H1 (cell line): ENCODE data around the gene QRSL1. TPM values are rescaled to one million over a fixed set of nuclear protein-coding genes. Genes with fewer than 3 reads are reported as not detected.

Source experiments
- CTCF ChIA-PET: fragments of 300-600 bp; sonication (Branson Sonifier 250); formaldehyde crosslinking; loops from one replicate; lab custom pipeline; 2021; ENCODE audit not compliant: partially characterized antibody; lab: Charles Lee
- POLR2A ChIA-PET: fragments of 300-600 bp; sonication (Branson Sonifier 250); formaldehyde crosslinking; loops from one replicate; lab custom pipeline; 2021; ENCODE audit warnings: inconsistent platforms; ENCODE audit not compliant: partially characterized antibody; lab: Charles Lee
- DNase-seq, 2 experiments: peaks; one replicate each; pipeline versions ENCODE4 v3.0.0 to v3.0.0-alpha.2; 2010 to 2022; ENCODE audit warnings: low spot score in 2 of 2, low read depth in 1 of 2, mixed read lengths in 1 of 2
- FAIRE-seq: peaks from 2 replicates; lab custom pipeline; 2011; peaks lifted over from hg19 to GRCh38; lab: Jason Lieb, UNC
- H2AFZ ChIP-seq: 2 replicates; pipeline ENCODE4 v1.8.1; 2012; ENCODE audit warnings: low read length, inconsistent platforms
- H2AK5ac ChIP-seq: 2 replicates; pipeline ENCODE4 v1.6.1; 2013; ENCODE audit warnings: low read depth, low read length
- H2BK120ac ChIP-seq: replicated peaks from 2 replicates; pipeline ENCODE3; 2013; ENCODE audit warnings: low read depth, low read length, inconsistent platforms
- H2BK12ac ChIP-seq: 2 replicates; pipeline ENCODE4 v1.6.1; 2013; ENCODE audit warnings: low read depth, low read length
- H2BK15ac ChIP-seq: 2 replicates; pipeline ENCODE4 v1.6.1; 2013; ENCODE audit warnings: low read length
- H2BK20ac ChIP-seq: 2 replicates; pipeline ENCODE4 v1.6.1; 2013; ENCODE audit warnings: low read length
- H2BK5ac ChIP-seq: 2 replicates; pipeline ENCODE4 v1.6.1; 2013; ENCODE audit warnings: low read depth, low read length
- H3K14ac ChIP-seq: 2 replicates; pipeline ENCODE4 v1.6.1; 2013; ENCODE audit warnings: inconsistent platforms; ENCODE audit not compliant: insufficient read length
- H3K18ac ChIP-seq: 2 replicates; pipeline ENCODE4 v1.6.1; 2013; ENCODE audit warnings: low read length; ENCODE audit errors: extremely low read depth
- H3K23ac ChIP-seq: 2 replicates; pipeline ENCODE4 v1.6.1; 2013; ENCODE audit warnings: inconsistent platforms; ENCODE audit not compliant: insufficient read length
- H3K23me2 ChIP-seq: 2 replicates; pipeline ENCODE4 v1.6.1; 2013; ENCODE audit warnings: low read depth, low read length
- H3K27ac ChIP-seq: 2 replicates; pipeline ENCODE4 v1.6.1; 2011; ENCODE audit warnings: low read depth, low read length, inconsistent platforms
- H3K27me3 ChIP-seq, 4 experiments: replicated peaks in 1 of 4; 1 replicate in 1 of 4; 2 replicates in 3 of 4; pipeline versions ENCODE4 v1.6.1 to v1.8.1; 2011 to 2013; ENCODE audit warnings: low read length in 3 of 4, mild to moderate bottlenecking in 3 of 4, inconsistent platforms in 2 of 4, mixed read lengths in 2 of 4, moderate library complexity in 1 of 4; ENCODE audit not compliant: control insufficient read depth in 3 of 4, insufficient read depth in 3 of 4; ENCODE audit errors: extremely low read depth in 1 of 4
- H3K36me3 ChIP-seq, 4 experiments: 2 replicates each; pipeline versions ENCODE4 v1.6.1 to v1.8.1; 2011 to 2013; ENCODE audit warnings: mild to moderate bottlenecking in 4 of 4, low read length in 3 of 4, moderate library complexity in 2 of 4, control low read depth in 1 of 4, inconsistent platforms in 1 of 4; ENCODE audit not compliant: insufficient read depth in 4 of 4, control insufficient read depth in 2 of 4
- H3K4ac ChIP-seq: replicated peaks from 2 replicates; pipeline ENCODE3; 2013; ENCODE audit warnings: low read length, low read depth, mixed read lengths, inconsistent platforms; ENCODE audit not compliant: insufficient read length
- H3K4me1 ChIP-seq, 4 experiments: replicated peaks in 1 of 4; 1 replicate in 1 of 4; 2 replicates in 3 of 4; pipeline versions ENCODE4 v1.6.1 to v1.8.1; 2011 to 2013; ENCODE audit warnings: low read length in 3 of 4, inconsistent platforms in 2 of 4, mixed read lengths in 1 of 4; ENCODE audit not compliant: insufficient read depth in 4 of 4, control insufficient read depth in 3 of 4
- H3K4me2 ChIP-seq, 2 experiments: 2 replicates each; pipeline versions ENCODE4 v1.6.1 to v1.8.1; 2011 to 2013; ENCODE audit warnings: low read depth in 2 of 2, low read length in 2 of 2, control low read depth in 1 of 2, inconsistent platforms in 1 of 2, mild to moderate bottlenecking in 1 of 2; ENCODE audit not compliant: insufficient read depth in 1 of 2
- H3K4me3 ChIP-seq, 4 experiments: fragments of 200-600, 300-600 bp in 1 of 4; sonication (generic), shearing (Covaris generic), sonication (Bioruptor Twin) in 1 of 4; 2 replicates each; pipeline versions ENCODE4 v1.5.1 to v1.8.1; 2011 to 2016; ENCODE audit warnings: low read length in 4 of 4, low read depth in 3 of 4, control low read depth in 2 of 4, inconsistent platforms in 2 of 4, mild to moderate bottlenecking in 2 of 4, mixed read lengths in 1 of 4, moderate library complexity in 1 of 4; ENCODE audit not compliant: insufficient read depth in 2 of 4; ENCODE audit errors: extremely low read depth in 1 of 4
- H3K56ac ChIP-seq: replicated peaks from 2 replicates; pipeline ENCODE3; 2013; ENCODE audit warnings: low read depth, mild to moderate bottlenecking, mixed read lengths, low read length, inconsistent platforms; ENCODE audit not compliant: insufficient read length
- H3K79me1 ChIP-seq: 2 replicates; pipeline ENCODE4 v1.6.1; 2013; ENCODE audit warnings: low read depth, low read length, control low read depth
- H3K79me2 ChIP-seq, 2 experiments: 2 replicates each; pipeline versions ENCODE4 v1.6.1 to v1.8.1; 2012 to 2013; ENCODE audit warnings: low read length in 2 of 2, mild to moderate bottlenecking in 2 of 2, inconsistent platforms in 1 of 2; ENCODE audit not compliant: insufficient read depth in 2 of 2, control insufficient read depth in 1 of 2
- H3K9ac ChIP-seq, 4 experiments: replicated peaks in 1 of 4; 1 replicate in 1 of 4; 2 replicates in 3 of 4; pipeline versions ENCODE4 v1.6.1 to v1.8.1; 2011 to 2013; ENCODE audit warnings: low read depth in 3 of 4, low read length in 3 of 4, control low read depth in 2 of 4, mild to moderate bottlenecking in 2 of 4, moderate library complexity in 2 of 4, inconsistent platforms in 1 of 4; ENCODE audit errors: extremely low read depth in 1 of 4
- H3K9me3 ChIP-seq, 2 experiments: 2 replicates each; pipeline versions ENCODE4 v1.6.1 to v1.8.1; 2012 to 2013; ENCODE audit warnings: mild to moderate bottlenecking in 2 of 2, moderate library complexity in 2 of 2, control low read depth in 1 of 2, inconsistent platforms in 1 of 2, low read depth in 1 of 2, low read length in 1 of 2, mixed read lengths in 1 of 2; ENCODE audit not compliant: insufficient read depth in 2 of 2
- H4K20me1 ChIP-seq, 2 experiments: replicated peaks in 1 of 2; 2 replicates each; pipeline versions ENCODE3 to v1.8.1; 2011 to 2013; ENCODE audit warnings: inconsistent platforms in 2 of 2, low read length in 2 of 2, mild to moderate bottlenecking in 1 of 2; ENCODE audit not compliant: insufficient read depth in 2 of 2, control insufficient read depth in 1 of 2
- H4K5ac ChIP-seq: 2 replicates; pipeline ENCODE4 v1.6.1; 2013; ENCODE audit warnings: low read length, low read depth, mixed read lengths, inconsistent platforms; ENCODE audit not compliant: insufficient read length
- H4K8ac ChIP-seq: 2 replicates; pipeline ENCODE4 v1.8.0; 2013; ENCODE audit warnings: mild to moderate bottlenecking, moderate library complexity, low read length, inconsistent platforms; ENCODE audit not compliant: insufficient read depth; ENCODE audit errors: extremely low read depth
- H4K91ac ChIP-seq: replicated peaks from 2 replicates; pipeline ENCODE3; 2013; ENCODE audit warnings: low read length, mixed read lengths, inconsistent platforms; ENCODE audit not compliant: insufficient read length
- ATF2 ChIP-seq: IDR thresholded peaks from 2 replicates; pipeline ENCODE4 v1.6.1; 2012; ENCODE audit warnings: low read length, inconsistent platforms
- CHD1 ChIP-seq: IDR thresholded peaks from 2 replicates; pipeline ENCODE4 v1.6.1; 2012; ENCODE audit warnings: low read depth, low read length, improper control_type of control experiment
- EGR1 ChIP-seq: IDR thresholded peaks from 2 replicates; pipeline ENCODE4 v1.6.1; 2011; ENCODE audit warnings: low read depth, low read length, borderline replicate concordance
- EP300 ChIP-seq, 2 experiments: IDR thresholded peaks; 1 replicate in 1 of 2; 2 replicates in 1 of 2; pipeline ENCODE4 v1.6.1; 2011 to 2012; ENCODE audit warnings: low read depth in 2 of 2, low read length in 2 of 2, mild to moderate bottlenecking in 2 of 2, borderline replicate concordance in 1 of 2, inconsistent platforms in 1 of 2, moderate library complexity in 1 of 2
- FOSL1 ChIP-seq: IDR thresholded peaks from 2 replicates; pipeline ENCODE4 v1.6.1; 2011; ENCODE audit warnings: mild to moderate bottlenecking, low read depth, low read length, moderate library complexity; ENCODE audit not compliant: insufficient read depth
- GABPA ChIP-seq: IDR thresholded peaks from 2 replicates; pipeline ENCODE4 v1.6.1; 2011; ENCODE audit warnings: mild to moderate bottlenecking, low read length, moderate library complexity, borderline replicate concordance; ENCODE audit not compliant: insufficient read depth
- MAFK ChIP-seq: IDR thresholded peaks from 2 replicates; pipeline ENCODE4 v1.6.1; 2012; ENCODE audit warnings: low read depth, mild to moderate bottlenecking, improper control_type of control experiment, low read length
- POU5F1 ChIP-seq: IDR thresholded peaks from 2 replicates; pipeline ENCODE4 v1.6.1; 2011; ENCODE audit warnings: low read depth, mild to moderate bottlenecking, low read length, moderate library complexity
- RXRA ChIP-seq: IDR thresholded peaks from 2 replicates; pipeline ENCODE4 v1.6.1; 2011; ENCODE audit warnings: low read depth, mild to moderate bottlenecking, low read length, moderate library complexity; ENCODE audit not compliant: insufficient read depth
- SIX5 ChIP-seq: IDR thresholded peaks from 2 replicates; pipeline ENCODE4 v1.6.1; 2011; ENCODE audit warnings: mild to moderate bottlenecking, low read depth, low read length
- SP1 ChIP-seq: IDR thresholded peaks from 2 replicates; pipeline ENCODE4 v1.6.1; 2011; ENCODE audit warnings: low read depth, low read length
- WGBS, 2 experiments: shearing (Covaris generic) in 1 of 2; methylation state at CpG; one replicate each; pipeline versions ENCODE4 v1.1.6 to v1.1.7; 2013 to 2015; ENCODE audit warnings: low lambda C conversion rate in 2 of 2, mixed read lengths in 2 of 2, inconsistent platforms in 1 of 2, low coverage in 1 of 2, missing lambda C conversion rate in 1 of 2; ENCODE audit not compliant: insufficient replicate concordance in 2 of 2, insufficient coverage in 1 of 2, insufficient read length in 1 of 2; ENCODE audit errors: extremely low coverage in 1 of 2, missing lambda C conversion rate in 1 of 2; 5-methylcytosine and 5-hydroxymethylcytosine counted together
- polyA plus RNA-seq, 7 experiments: library from polyadenylated mRNA; depleted of rRNA in 3 of 7; stranded (reverse) in 5 of 7; unstranded in 2 of 7; fragments of >200 nt in 5 of 7; fragments of 200-250 nt in 2 of 7; gene quantifications; 1 replicate in 5 of 7; 2 replicates in 1 of 7; 4 replicates in 1 of 7; pipeline versions ENCODE4 v1.2.1 to v1.2.3, GENCODE V29; 2011 to 2013; ENCODE audit warnings: missing spikeins in 2 of 7, mixed read lengths in 2 of 7
- total RNA-seq: library from RNA; stranded (reverse); fragmentation: NEBNext Ultra II Directional; extraction: Animal tissue kit (Norgen Biotek cat#: 25700); gene quantifications from 2 replicates; pipeline ENCODE4 v1.2.1, GENCODE V29; 2021

Gene QRSL1
- total and polyA plus RNA-seq, 2 of the 8 experiments (the other 6 are each of a cell fraction or from before 2014, with no cell fraction given) = 7.8 to 22.2 TPM

- H3K27ac ChIP-seq = peak overlapping the region; percentile 50; the same call in 1 of the 2 replicates
- CTCF ChIA-PET = interaction anchor here (1.0 to 1.3 kb wide), 3 partner anchors 23 to 384 kb away, joined by 3 to 5 read pairs (median 3); no protein-coding TSS in a partner anchor
- peaks cover 9 to 18% (median 12%) of the 10 kb centered on the region in 4 experiments; a peak in 6 of 7 replicates for H3K4me1 ChIP-seq
- DNase-seq (no peak), FAIRE-seq (peak; percentile 66)
- H3K23me2 ChIP-seq = no peaks in the 10 kb centered on the region
- peak overlapping the region; percentile 49; the same call in 1 of the 2 replicates for H3K18ac ChIP-seq
- no peaks in the 10 kb centered on the region for H3K79me1 ChIP-seq
- H4K8ac ChIP-seq = no peak overlapping the region
- POLR2A ChIA-PET = interaction anchor here (0.6 to 1.7 kb wide), 6 partner anchors 13 to 359 kb away, joined by 3 to 8 read pairs (median 4); no protein-coding TSS in a partner anchor
- H2BK5ac ChIP-seq = peak overlapping the region; percentile 89; the same call in 1 of the 2 replicates
- H3K23ac ChIP-seq = no peak overlapping the region
- peaks cover 0 to 7% (median 3%) of the 10 kb centered on the region in 4 experiments; a peak in 2 of 8 replicates for H3K36me3 ChIP-seq
- no peaks in the 10 kb centered on the region for H4K20me1 ChIP-seq
- no peak overlapping the region for H2BK20ac ChIP-seq
- 0 out of 2 replicates have a peak overlapping the region, but pooled peaks have one; percentile 21 for H2BK12ac ChIP-seq
- peak overlapping the region; percentile 9 to 37 for H3K4me2 ChIP-seq
- H2AK5ac ChIP-seq = no peak overlapping the region
- H4K91ac ChIP-seq = peak overlapping the region; percentile 29
- no peak overlapping the region for H2BK15ac ChIP-seq
- H3K27me3 ChIP-seq = no peaks in the 10 kb centered on the region
- peak overlapping the region; percentile 80 for H2BK120ac ChIP-seq
- peak overlapping the region; percentile 57 for H4K5ac ChIP-seq
- no peak overlapping the region for H3K14ac ChIP-seq
- no peak overlapping the region for H3K56ac ChIP-seq
- H3K4ac ChIP-seq = no peak overlapping the region
- H3K79me2 ChIP-seq = no peaks in the 10 kb centered on the region
- peak overlapping the region in 1 of 4 experiments; percentile 31; a peak in 2 of 8 replicates for H3K4me3 ChIP-seq
- no peak overlapping the region for H3K9ac ChIP-seq
- 33 to 100% methylated on average over 1 of the region's 1 CpG for WGBS, 2 experiments
- H2AFZ ChIP-seq = no peak overlapping the region
- no peaks in the 10 kb centered on the region for H3K9me3 ChIP-seq
- TF ChIP-seq SIX5 (no peak), CHD1 (no peak), POU5F1 (peak; percentile 74), RXRA (no peak), GABPA (no peak), FOSL1 (no peak), SP1 (peak; percentile 38; the same call in 1 of the 2 replicates), EGR1 (no peak), MAFK (no peak), EP300 (IDR thresholded peaks at IDR 0.05; ENCODE audit: borderline replicate concordance in 1 of 2, low read depth in 2 of 2, low read length in 2 of 2) (0 out of 3 replicates have a peak, but pooled peaks of 1 of the 2 experiments have one; percentile 36), ATF2 (no peak)
Measured at GRCh38 chr6:106613590-106613989, 15.8 kb upstream of the QRSL1 start.
